HTR-8/SVneo (cell line): Measurements from ENCODE around the gene FBXL7.

Experiments used
- DNase-seq: peaks from one replicate; pipeline ENCODE4 v3.0.0; 2011; ENCODE audit warnings: low spot score, mixed read lengths; ENCODE audit not compliant: insufficient read length
- FAIRE-seq: peaks from 2 replicates; lab custom pipeline; 2011; peaks lifted over from hg19 to GRCh38; lab: Jason Lieb, UNC

Gene FBXL7

DNA sequence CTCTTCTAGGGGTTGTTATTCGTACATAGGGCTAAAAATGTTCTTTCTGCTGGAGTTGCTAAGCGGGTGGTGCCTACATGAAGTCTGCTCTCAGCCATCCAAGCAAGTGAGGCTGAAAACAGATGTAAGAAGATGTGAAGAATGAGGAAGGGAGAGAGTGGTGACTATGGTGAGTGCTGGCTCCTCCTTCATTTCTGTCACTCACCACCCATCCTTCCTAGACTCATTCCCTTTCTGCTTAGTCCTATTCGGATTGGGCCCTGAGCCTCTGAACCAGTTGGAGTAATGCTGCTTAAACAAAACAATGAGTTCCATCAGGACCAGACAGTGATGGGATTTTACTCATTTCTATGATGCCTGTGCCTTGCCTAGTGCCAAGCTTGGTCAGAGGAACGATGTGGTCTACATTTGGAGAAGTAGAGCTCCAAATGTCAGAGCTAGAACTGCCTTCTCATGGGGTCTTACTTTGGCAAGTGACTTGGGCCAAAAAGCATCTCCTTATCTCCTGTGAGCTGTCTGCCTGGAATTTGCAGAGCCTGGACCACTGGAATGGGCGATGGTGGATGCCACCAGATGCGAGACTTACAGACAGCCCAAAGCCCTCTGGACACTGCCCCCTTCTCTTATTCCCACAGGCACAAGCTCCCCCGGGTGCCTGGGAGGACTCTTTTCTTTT is 192.9 kb downstream of the FBXL7 start:
- no peak for DNase-seq
- FAIRE-seq: no peak

DNA sequence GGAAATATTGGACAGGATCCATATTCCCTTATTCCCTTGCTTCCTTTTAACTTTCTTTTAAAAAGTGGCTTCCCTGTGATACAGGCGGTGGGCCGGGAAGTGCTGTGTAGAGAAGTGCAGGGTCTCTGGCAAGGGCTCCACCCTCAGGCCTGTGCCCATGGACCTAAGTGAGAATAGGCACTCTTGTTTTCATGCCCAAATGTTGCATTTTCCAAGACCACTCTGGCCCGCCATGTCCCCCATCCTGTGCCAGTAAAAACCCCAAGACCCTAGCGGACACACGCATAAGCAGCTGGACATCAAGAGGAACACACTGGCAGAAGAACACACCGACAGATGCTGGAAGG is 193.4 kb downstream of the FBXL7 start:
- FAIRE-seq: no peak
- DNase-seq: no peak

DNA sequence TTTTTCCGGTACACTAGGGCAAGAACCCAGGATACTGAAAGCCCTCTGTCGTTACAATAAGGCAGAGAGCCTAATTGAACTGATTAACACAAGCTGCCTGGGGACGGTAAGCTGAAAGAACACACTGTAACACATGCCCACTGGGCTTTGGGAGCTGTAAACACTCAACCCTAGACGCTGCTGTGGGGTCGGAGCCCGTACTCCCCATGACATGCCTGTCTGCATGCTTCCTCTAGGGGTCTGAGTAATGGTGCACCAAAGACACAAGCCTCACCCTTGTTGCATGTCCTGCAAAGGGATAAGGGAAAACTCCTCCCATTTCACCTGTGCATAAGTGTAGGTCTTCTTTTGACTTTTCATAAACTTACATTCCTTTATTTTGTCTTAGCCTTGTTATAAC is 194.0 kb downstream of the FBXL7 start:
- FAIRE-seq: peak; percentile 55
- no peak for DNase-seq

DNA sequence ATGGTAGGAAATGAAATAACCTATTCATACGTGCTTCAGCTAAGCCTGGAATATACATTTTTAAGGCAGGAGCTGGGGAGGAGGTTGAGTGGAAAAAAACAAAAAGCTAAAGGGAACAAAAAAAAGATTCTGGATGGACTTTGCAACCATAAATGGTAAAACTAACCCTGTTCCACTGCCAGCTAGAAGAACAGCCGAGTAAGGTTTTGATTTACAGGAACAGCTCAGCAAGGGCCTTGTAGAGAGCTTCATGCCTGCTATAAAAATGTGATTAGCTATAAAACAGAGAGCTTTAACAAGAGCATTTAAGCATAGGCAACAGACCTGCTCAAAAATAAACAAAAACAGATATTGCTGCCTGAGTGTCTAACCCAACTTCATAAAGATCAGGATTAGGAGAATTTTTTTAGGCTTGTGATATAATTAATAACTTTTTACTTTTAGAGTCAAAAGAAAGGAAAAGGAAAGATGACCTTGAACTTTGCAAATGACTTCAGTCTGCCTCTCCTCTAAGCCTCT is 194.8 kb downstream of the FBXL7 start:
- DNase-seq (no peak), FAIRE-seq (no peak)

DNA sequence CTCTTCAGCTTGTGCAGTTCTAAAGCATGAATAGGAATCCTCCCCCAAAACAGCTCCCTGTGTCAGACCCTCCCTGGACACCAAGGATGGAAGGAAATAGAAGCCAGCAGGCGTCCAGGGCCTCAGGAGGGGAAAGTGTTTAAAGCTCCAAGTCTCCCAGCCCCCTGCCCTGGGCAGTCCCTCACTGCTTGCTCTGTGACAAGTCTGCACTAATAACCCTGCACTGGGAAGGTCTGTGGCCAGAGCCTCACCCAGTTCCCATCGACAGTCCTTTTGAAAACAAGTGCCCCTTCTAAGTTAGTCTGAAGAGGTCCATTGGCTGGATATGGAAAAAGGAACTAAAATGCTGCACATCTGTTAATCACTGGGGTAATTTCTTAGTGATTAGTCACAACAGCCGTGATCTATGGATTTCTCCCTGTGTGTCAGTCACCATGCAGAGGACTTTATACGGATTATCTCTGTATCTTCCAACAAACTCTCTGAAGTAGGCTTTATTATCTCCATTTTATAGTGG is 195.3 kb downstream of the FBXL7 start:
- peak; percentile 40 for FAIRE-seq
- peak; percentile 18 for DNase-seq

DNA sequence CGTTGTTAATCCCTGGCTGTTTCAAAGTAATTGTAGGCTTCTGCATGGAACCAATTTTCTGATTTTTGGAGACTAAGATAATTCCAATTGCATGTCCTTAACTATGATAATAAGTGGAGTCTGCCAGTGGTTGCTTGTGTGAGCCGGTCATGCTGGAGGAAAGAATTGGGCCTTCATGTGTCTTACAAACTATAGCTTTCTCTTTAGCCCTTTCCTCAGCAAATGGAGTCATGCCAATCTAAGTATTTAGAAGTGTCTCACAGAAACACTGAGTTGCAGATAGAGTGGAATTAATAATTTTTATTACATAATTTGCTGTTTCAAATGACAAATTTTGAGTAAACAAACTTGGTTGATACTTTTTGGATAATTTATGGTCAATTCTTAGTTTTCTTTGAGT is 200.4 kb downstream of the FBXL7 start:
- FAIRE-seq (no peak), DNase-seq (no peak)

DNA sequence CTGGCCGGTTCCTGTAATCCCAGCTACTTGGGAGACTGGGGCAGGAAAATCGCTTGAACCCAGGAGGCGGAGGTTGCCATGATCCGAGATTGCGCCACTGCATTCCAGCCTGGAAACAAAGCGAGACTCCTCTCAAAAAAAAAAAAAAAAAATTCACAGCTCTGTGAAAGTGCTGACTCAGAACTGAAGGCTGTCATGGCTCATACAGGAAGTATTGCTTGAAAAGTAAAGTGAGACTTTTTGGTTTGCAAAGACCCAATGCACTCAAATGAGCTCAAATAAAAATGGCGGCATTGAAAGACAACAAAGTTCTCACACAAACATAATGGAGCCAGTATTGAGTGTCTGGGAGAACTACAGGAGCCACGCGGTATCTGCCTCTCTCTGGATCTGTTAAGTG is 202.1 kb downstream of the FBXL7 start:
- FAIRE-seq (no peak), DNase-seq (peak; percentile 26)

DNA sequence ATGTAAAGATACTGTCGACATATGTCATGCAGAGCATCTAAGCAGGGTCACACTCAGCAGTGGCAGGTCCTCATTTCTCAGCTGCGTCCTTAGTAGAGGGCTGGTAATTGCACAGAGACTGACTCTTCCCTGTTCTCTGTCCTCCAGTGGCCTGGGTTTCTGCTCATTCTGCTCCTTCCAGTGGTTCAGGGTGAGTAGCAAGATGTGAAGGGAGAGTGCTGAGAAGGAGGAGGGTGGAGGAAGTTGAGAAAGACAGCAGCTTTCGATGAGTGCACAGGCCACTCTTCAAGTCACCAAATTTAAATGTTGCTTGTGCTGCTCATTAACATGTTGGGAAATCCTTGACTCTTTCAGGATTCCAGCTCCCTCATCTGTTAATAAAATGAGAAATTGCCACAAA is 203.9 kb downstream of the FBXL7 start:
- peak; percentile 68 for FAIRE-seq

DNA sequence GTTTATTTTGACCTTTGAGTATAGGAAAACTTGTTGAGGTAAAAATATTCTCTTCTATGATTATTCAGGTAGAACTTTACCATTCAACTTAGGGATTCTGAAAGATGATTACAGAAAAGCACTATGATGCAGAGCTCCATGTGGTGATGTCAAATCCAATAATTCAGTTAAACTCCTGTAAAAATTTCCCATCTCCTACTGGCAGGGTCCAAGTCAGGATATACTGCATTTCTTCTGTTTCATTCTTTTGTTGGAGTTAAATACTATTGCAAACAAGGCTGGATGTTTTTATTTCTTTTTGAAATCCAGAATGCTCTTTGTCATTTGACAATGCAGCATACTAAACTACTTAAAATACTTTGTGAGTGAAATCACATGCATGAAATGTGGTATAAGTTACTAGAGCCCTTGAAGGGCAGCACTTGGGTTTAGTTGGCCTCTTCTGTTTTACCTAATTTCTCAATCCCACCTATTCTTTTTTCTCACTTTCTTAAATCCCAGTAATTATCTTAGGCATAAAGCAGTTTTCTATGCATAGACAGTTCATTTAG is 204.5 kb downstream of the FBXL7 start:
- DNase-seq (no peak), FAIRE-seq (no peak)

More for the DNA sequence above, 203.9 kb downstream of the FBXL7 start:
- DNase-seq: no peak

DNA sequence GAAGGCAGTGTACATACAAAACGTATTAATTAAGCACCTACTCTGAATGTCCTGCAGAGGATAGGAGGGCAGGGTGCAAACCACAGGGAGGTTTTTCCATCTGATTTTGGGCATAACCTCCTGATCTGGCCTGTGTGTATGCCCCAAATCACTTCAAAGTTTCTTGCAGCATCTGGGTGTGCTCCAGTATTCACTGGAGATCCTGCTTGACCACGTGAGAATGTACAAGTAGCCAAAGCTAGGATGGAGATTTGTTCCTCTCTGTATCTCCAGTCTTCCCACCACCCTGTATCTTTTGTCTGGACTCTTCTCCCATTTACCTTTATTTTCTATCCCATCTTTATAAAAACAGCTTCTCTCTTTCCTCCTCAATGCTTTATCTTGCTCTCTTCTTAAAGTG is 207.7 kb downstream of the FBXL7 start:
- DNase-seq (no peak), FAIRE-seq (no peak)

DNA sequence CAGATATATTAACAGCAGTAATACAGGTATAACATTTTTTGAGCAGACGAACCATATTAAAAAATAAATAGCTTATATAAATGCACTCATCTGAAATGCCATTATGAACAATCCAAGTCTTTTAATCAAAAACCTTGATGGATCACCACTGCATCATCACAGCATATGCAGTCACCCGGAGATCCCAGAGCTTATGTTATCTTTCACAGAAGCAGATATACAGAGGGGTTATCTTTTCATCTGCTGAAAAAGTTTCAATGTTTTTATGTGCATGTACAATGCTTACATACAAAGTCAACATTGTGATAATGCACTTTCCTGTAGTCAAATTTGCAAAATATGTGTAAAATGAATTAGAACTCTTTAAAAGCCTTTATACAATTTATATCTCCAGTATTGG is 211.9 kb downstream of the FBXL7 start:
- no peak for FAIRE-seq
- DNase-seq: no peak

DNA sequence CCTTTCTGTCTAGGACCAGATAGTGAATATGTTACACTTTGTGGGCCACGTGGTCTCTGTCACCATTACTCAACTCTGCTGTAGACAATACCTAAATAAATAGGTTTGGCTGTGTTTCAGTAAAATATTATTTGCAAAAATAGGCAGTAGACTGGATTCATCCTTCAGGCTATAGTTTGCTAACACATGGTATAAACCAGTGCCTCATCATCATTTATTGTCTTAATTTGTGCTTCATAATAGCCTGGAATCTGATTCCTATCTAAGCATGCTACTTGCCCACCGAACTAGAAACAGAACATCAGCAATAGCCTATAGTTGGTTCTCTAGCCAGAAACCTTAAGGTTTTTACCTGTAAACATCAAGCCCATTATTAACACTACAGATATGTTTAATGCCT is 215.6 kb downstream of the FBXL7 start:
- FAIRE-seq: no peak
- no peak for DNase-seq

DNA sequence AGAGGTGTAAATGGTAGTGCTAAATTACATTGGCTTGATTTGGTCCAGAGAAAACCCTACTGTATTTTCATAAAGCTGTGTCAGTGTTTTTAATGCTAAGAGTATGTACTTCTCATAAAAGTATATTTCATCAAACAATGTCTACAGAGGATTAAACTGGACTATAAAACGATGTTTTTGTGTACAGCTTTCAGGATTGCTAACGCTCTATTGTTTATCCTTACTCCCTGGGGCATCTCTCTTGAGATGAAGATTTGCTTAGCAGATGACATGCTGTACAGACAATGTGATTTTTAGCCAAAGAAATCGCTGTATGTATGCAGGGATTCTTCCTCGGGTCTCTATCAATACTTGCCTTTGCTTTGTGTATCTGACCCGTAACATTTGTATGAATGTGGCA is 216.0 kb downstream of the FBXL7 start:
- FAIRE-seq: peak; percentile 38
- no peak for DNase-seq

DNA sequence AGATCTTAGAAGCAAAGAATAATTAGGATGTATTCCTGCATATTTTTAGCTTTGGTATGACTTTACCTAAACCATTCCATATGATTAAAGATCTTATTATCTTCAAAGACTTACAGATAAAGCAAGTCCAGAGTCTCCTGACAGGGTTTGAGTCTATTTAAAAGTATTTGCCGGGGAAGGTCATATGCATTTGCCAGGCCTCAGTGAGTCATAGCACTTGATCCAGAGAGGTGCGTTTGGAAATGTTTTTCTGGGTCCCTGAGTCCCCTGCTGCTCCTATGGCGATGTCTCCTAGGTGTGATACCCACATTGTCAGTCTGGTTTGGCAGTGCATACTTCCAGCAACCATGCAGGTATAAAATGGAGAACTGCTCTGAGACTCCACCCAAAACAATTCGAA is 217.0 kb downstream of the FBXL7 start:
- DNase-seq (no peak), FAIRE-seq (no peak)

DNA sequence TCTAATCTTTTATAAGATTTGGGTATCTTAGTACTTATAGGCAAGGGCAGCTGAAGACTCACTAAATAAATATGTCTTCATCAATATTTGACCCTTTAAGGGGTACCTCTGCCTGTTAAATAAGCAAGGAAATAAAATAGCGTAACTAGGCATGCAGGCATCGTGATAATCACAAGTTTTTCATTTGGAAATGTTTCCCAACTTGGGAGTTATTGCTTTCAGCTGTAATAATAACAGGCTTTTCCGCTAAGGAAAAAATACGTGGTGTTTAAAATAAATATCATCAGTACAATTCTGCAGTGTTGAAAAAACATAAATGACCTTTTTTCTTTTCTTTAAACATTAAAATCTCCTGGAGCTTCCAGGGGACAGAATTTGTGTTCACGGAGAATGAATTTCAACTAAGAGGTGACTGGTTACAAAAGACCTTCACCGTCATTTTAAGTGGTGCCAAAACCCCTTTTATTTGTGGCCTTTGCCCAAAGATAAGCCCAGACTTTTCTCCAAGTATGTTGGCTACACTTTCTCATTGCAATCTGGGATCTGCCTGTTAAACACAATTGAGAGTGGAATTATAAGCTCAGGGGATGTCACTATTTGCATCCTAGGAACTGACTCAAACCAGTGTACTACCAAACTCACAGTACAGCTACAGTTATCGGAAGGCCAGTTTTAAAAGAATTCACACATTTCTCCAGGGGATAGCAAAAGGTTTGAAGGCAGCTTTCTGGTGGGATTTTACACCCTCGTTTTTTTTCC is 218.6 kb downstream of the FBXL7 start:
- no peak for DNase-seq
- FAIRE-seq: no peak

DNA sequence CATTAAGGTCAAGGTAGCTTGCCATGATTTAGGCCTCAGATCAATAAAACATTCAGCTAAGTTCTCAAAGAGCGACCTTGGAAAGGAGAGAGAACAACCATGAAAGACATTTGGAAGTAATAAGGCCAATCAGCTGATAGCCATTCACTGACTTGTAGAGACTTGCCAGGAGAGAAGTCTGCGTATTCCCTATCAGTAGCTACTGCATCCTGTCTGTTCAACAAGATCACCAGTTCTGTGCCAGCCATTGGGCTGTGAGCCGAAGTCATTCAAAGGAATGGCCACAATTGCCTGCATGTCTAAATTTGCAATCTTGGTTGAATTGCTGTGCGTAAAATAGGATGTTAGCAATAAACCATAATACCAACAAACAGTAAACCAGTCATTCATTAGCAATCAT is 219.8 kb downstream of the FBXL7 start:
- FAIRE-seq: no peak
- no peak for DNase-seq

DNA sequence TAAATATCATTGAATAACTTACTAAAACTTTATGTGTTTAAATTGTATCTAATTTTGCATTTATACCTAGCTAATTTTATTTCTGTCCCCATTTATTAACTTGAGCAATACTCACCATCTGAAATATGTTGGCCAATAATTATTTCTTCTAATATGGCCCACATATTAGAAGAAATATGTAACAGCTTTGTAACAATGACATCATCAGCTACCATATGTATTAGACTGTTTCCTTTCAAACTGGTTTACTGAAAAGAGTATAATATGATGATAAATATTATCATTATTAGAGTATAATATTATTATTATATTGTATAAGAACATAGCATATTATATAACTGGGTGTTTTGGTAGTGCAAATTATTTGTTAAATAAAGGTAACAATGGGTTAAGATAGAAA is 220.5 kb downstream of the FBXL7 start:
- FAIRE-seq (no peak), DNase-seq (no peak)

DNA sequence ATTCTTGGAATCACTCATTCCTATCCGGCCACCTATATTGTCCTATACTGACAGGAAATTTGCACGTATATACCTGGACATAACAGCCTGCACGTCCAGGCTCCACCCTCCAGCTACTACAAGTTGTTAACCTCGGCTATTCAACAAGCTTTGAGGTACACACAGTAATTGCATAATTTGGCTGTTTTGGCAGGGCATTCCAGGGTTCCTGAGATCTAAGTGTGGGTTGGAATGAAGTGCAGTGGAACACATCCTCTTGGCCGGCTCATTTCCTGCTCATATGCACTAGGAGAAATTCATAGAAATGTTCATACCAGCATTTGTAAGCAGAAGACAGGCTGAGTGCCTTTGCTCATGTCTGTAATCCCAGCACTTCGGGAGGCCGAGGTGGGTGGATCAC is 222.3 kb downstream of the FBXL7 start:
- DNase-seq: no peak
- no peak for FAIRE-seq

DNA sequence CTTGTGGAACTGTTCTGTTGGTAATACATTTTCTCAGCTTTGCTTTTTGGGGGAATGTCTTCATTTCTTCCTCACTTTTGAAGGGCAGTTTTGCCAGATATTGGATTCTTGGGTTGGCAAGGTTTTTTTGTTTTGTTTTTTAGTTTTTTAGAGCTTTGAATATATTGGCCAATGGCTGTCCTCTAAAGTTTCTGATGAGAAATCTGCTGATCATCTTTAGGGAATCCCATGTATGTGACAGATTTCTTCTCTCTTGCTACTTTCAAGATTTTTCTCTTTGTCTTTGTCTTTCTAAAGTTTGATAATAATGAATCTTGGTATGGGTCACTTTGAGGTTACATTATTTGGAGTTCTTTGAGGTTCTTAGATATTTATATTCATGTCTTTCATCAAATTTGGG is 227.4 kb downstream of the FBXL7 start:
- FAIRE-seq (no peak), DNase-seq (no peak)

DNA sequence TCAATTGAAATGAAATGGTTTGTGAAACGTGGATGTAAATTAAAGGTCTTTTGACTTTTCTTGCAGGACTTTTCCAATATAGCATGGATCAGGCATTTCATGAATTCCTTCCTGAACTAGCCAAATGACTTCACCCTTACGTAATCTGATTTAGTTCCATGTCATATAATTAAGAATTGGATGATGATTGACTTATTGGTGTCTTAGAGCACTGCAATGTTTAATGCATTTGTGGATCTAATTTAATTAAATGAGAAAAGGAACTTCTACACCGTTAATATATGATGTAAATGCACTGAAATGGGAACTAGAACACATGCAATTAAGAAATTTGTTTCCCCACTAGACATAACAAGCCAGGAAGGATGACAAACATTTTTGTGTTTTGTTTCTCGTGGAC is 228.8 kb downstream of the FBXL7 start:
- no peak for FAIRE-seq
- no peak for DNase-seq

DNA sequence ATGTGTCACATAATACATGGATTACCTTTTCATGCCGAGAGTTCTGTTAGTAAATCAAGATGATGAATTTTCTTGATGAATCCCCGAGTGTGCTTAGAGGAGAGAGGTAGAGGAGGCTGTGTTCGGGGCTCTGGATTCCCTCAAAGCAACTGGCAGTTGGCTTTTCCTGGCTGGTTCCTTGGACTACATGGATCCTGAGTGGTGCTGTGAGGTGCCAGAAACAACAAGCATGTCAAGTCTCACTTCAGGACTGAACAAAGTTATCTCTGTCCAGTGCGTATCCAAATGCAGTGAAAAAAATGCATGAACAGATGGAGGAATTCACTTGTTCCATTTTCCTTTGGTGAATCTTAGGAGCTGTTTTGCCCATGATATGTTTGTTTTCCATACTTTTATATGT is 231.7 kb downstream of the FBXL7 start:
- DNase-seq (no peak), FAIRE-seq (no peak)
